ENCODE results near the gene G6PC1. TPM values are rescaled to one million over a fixed set of nuclear protein-coding genes. Genes with fewer than 3 reads are reported as not detected.
"Not testable (repeated sequence)": the region's sequence is repeated elsewhere in the genome, so short reads cannot be mapped to it uniquely, and the experiment has no call there.

The G6PC1 gene
- total and polyA plus RNA-seq, 2 of the 4 experiments (the other 2 are of a cell fraction), result not detected

GRCh38 chr17:42855048-42855596 is 45.5 kb upstream of the G6PC1 start:
- no peaks in the 10 kb centered on the region for H3K36me3 ChIP-seq (ENCODE audit: control insufficient read depth, insufficient read depth, low read length)
- H3K23ac ChIP-seq (ENCODE audit: low read depth, low read length), result no peak overlapping the region
- H4K8ac ChIP-seq (ENCODE audit: low read depth in 2 of 2, low read length in 2 of 2), result no peak overlapping the region
- no peak overlapping the region for H2BK120ac ChIP-seq (ENCODE audit: low read depth, low read length)
- no TSS peak for BruUV-seq (replicated peaks)
- no peak overlapping the region for H2AK5ac ChIP-seq (ENCODE audit: low read depth, low read length)
- no peak overlapping the region for H2BK5ac ChIP-seq (ENCODE audit: low read depth, low read length, poor library complexity, severe bottlenecking)
- H2BK15ac ChIP-seq (ENCODE audit: low read depth, low read length), result no peak overlapping the region
- no CpG with 5 or more reads among the region's 8 CpGs for WGBS, 2 experiments (ENCODE audit: extremely low coverage in 2 of 2, insufficient read length in 1 of 2)
- no peaks in the 10 kb centered on the region for H3K9me1 ChIP-seq (ENCODE audit: insufficient read depth, low read length)
- H3K79me1 ChIP-seq (ENCODE audit: low read depth in 1 of 2, low read length in 2 of 2), result no peaks in the 10 kb centered on the region
- H4K5ac ChIP-seq (ENCODE audit: low read depth, low read length), result no peak overlapping the region
- CTCF ChIA-PET, result no interaction called here
- no peak overlapping the region for H2AFZ ChIP-seq (replicated peaks; ENCODE audit: low read length, poor library complexity)
- H3K9ac ChIP-seq (ENCODE audit: low read depth, low read length), result no peak overlapping the region
- no peak overlapping the region for H4K91ac ChIP-seq (ENCODE audit: insufficient read depth, low read depth, low read length)
- dilution Hi-C loops (cut with HindIII; ENCODE audit: low sequenced_read_pairs, unreplicated experiment) (no loop called here), intact Hi-C loops (cut with micrococcal nuclease) (no loop called here), in situ Hi-C loops (cut with MboI; ENCODE audit: low sequenced_read_pairs) (no loop called here)
- H3K27ac ChIP-seq (ENCODE audit: insufficient read depth, low read length), result no peak overlapping the region
- no peak overlapping the region for H3K4me2 ChIP-seq (ENCODE audit: low read depth, low read length)
- TF ChIP-seq ELK1 (IDR thresholded peaks at IDR 0.05; ENCODE audit: borderline replicate concordance, low read depth, low read length) (no peak), MAFK (IDR thresholded peaks at IDR 0.05; ENCODE audit: low read depth, low read length) (no peak), RAD21 (IDR thresholded peaks at IDR 0.05; ENCODE audit: low read length) (no peak)
- POLR2A ChIA-PET (ENCODE audit: unreplicated experiment), result no interaction called here
- H3K4me3 ChIP-seq (ENCODE audit: insufficient read depth, low read depth, low read length), result no peak overlapping the region
- H3K4me1 ChIP-seq (ENCODE audit: control insufficient read depth, insufficient read depth, low read length), result peaks cover under 1% of the 10 kb centered on the region; the same call in 1 of the 2 replicates
- H3K4ac ChIP-seq (ENCODE audit: low read depth, low read length), result no peak overlapping the region
- DNase-seq (no peak), ATAC-seq (ENCODE audit: low read depth) (no peak)
- H3K18ac ChIP-seq (ENCODE audit: low read depth, low read length), result no peak overlapping the region
- no peak overlapping the region for H2AK9ac ChIP-seq (replicated peaks; ENCODE audit: low read depth, low read length, poor library complexity)
- H4K20me1 ChIP-seq (ENCODE audit: insufficient read depth, low read length), result no peaks in the 10 kb centered on the region
- H2BK20ac ChIP-seq (ENCODE audit: low read depth, low read length), result no peak overlapping the region
- no peak overlapping the region for H3K56ac ChIP-seq (ENCODE audit: extremely low read depth, insufficient read depth, low read length)
- no peak overlapping the region for H3K14ac ChIP-seq (replicated peaks; ENCODE audit: low read depth, low read length)
- H3K9me3 ChIP-seq (ENCODE audit: control insufficient read depth, insufficient read depth, low read length), result no peaks in the 10 kb centered on the region
- peaks cover 20% of the 10 kb centered on the region for H3K27me3 ChIP-seq (ENCODE audit: control insufficient read depth, insufficient read depth, low read length)

GRCh38 chr17:42856093-42856492 is 44.5 kb upstream of the G6PC1 start:
- H3K4ac ChIP-seq (ENCODE audit: low read depth, low read length); H2BK5ac ChIP-seq (ENCODE audit: low read depth, low read length, poor library complexity, severe bottlenecking); H3K9ac ChIP-seq (ENCODE audit: low read depth, low read length); H2AK5ac ChIP-seq (ENCODE audit: low read depth, low read length); in situ Hi-C loops (cut with MboI; ENCODE audit: low sequenced_read_pairs); H4K91ac ChIP-seq (ENCODE audit: insufficient read depth, low read depth, low read length); H3K36me3 ChIP-seq (ENCODE audit: control insufficient read depth, insufficient read depth, low read length); DNase-seq; H3K4me3 ChIP-seq (ENCODE audit: insufficient read depth, low read depth, low read length); BruUV-seq (replicated peaks); H3K4me2 ChIP-seq (ENCODE audit: low read depth, low read length); H2BK20ac ChIP-seq (ENCODE audit: low read depth, low read length); H3K18ac ChIP-seq (ENCODE audit: low read depth, low read length); H3K14ac ChIP-seq (replicated peaks; ENCODE audit: low read depth, low read length); dilution Hi-C loops (cut with HindIII; ENCODE audit: low sequenced_read_pairs, unreplicated experiment); H2AFZ ChIP-seq (replicated peaks; ENCODE audit: low read length, poor library complexity); H4K20me1 ChIP-seq (ENCODE audit: insufficient read depth, low read length); H3K23ac ChIP-seq (ENCODE audit: low read depth, low read length); H3K4me1 ChIP-seq (ENCODE audit: control insufficient read depth, insufficient read depth, low read length); H3K27ac ChIP-seq (ENCODE audit: insufficient read depth, low read length); H4K8ac ChIP-seq (ENCODE audit: low read depth in 2 of 2, low read length in 2 of 2); H2BK15ac ChIP-seq (ENCODE audit: low read depth, low read length); H3K79me1 ChIP-seq (ENCODE audit: low read depth in 1 of 2, low read length in 2 of 2); H2AK9ac ChIP-seq (replicated peaks; ENCODE audit: low read depth, low read length, poor library complexity); POLR2A ChIA-PET (ENCODE audit: unreplicated experiment); ATAC-seq (ENCODE audit: low read depth); H2BK120ac ChIP-seq (ENCODE audit: low read depth, low read length); H4K5ac ChIP-seq (ENCODE audit: low read depth, low read length); H3K9me1 ChIP-seq (ENCODE audit: insufficient read depth, low read length); H3K56ac ChIP-seq (ENCODE audit: extremely low read depth, insufficient read depth, low read length); H3K9me3 ChIP-seq (ENCODE audit: control insufficient read depth, insufficient read depth, low read length); CTCF ChIA-PET; intact Hi-C loops (cut with micrococcal nuclease): not testable (repeated sequence)
- no CpG with 5 or more reads among the region's 8 CpGs for WGBS, 2 experiments (ENCODE audit: extremely low coverage in 2 of 2, insufficient read length in 1 of 2)
- peaks cover 20% of the 10 kb centered on the region for H3K27me3 ChIP-seq (ENCODE audit: control insufficient read depth, insufficient read depth, low read length)
